ENCODE measurements around the gene TMEM134.
"Not testable (repeated sequence)": the region's sequence is repeated elsewhere in the genome, so short reads cannot be mapped to it uniquely, and the experiment has no call there.

The TMEM134 gene, protein sequence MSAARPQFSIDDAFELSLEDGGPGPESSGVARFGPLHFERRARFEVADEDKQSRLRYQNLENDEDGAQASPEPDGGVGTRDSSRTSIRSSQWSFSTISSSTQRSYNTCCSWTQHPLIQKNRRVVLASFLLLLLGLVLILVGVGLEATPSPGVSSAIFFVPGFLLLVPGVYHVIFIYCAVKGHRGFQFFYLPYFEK

GRCh38 chr11:67468759-67469507, at the start of gene TMEM134:
TSS of gene TMEM134 (minus strand) at chr11:67469251. CDS start at chr11:67469192, 59 bp downstream.
- peak; percentile 96 for DNase-seq

DNA sequence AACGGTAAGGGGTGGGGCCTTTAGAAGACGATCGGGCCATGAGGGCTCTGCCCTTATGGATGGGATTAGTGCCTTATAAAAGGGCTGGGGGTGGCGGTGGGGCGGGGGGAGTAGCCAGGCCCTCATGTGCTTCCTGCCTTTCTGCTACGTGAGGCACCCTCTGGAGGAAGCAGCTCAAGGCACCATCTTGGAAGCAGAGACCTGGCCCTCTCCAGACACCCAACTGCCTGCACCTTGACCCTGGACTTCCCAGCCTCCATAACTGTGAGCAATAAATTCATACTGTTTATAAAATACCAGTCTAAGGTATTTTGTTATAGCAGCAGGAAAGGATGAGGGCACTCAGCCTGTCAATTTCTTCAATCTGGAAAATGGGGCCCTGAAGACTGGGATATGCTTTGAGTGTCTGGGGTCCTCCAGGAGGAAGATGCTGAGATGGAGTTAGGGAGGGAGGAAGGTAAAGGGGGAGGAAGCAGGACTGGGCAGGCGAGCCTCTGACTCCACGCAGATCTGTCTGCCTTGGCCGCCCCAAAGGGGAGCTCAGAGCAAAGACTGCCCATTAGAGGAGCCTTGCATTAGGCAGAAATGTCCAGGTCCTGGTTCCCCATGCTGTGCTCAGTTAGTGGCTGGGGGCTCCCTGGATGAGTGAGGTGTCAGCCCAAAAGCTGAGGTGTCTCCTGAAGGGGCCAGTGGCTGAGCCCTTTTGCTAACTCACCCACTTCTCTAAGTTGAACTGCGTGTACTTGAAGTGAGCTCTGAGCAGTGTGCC, 48.9 kb upstream of the TMEM134 start:
- no peak for DNase-seq

DNA sequence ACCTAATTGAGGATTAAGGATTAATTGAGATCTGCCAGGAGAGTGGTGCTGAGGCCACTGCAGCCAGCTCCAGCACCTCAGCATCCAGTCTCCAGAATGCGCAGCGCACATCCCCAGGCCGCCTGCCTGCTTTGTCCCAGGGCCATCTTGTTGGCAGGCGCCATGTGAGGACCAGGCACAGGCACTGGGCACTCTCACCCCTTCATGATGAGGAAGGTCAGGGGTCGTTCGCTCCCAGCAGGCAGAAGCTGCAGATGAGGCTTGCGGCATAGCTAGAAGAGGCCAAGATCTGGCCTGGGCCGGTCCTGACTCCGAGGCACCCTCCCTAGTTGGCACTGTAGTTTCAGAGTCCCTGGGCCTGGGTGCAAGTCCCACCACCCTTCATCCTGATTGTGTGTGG, 47.8 kb upstream of the TMEM134 start:
- DNase-seq = no peak

DNA sequence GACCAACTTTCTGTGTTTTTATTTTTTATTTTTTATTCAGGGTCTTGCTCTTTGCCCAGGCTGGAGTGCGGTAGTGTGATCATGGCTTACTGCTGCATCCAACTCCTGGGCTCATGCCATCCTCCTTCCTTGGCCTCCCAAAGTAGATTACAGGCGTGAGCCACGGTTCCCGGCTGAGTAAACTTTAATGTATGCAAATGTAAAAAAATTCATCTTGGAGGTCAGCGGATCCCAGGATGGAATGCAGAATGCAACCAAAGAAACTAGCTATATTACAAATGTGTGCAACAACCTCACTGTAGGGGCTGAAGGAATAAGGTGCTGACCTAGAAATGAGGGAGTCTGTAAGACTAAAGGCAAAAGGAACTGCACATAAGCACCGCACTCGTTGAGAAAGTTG, 45.1 kb upstream of the TMEM134 start:
- DNase-seq = no peak

DNA sequence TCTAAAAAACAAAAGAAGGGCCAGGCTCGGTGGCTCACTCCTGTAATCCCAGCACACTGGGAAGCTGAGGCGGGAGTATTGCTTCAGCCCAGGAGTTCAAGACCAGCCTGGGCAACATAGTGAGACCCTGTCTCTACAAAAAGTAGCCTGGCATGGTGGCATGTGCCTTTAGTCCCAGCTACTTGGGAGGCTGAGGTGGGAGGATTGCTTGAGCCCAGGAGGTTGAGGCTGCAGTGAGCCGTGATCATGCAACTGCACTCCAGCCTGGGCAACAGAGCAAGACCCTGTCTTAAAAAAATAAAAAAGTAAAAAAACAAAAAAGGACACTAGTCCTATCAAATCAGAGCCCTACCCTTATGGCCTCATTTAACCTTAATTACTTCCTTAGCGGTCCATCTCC, 42.5 kb upstream of the TMEM134 start:
- not testable (repeated sequence) for DNase-seq

DNA sequence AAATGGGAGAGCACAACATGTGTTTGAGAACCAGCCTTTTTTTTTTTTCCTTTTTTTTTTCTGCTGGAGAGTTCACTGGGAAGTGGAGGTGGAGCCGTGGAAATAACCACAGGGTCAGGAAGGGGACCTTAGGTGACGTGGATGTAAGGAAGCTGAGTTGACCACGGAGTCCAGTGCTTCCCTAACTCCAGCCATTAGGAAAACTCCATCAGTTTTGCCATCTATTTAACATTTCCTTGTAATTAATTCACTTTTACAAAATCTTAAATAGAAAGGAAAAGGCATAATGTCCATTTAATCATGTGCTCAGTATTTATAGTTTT, 40.9 kb upstream of the TMEM134 start:
- DNase-seq = no peak

DNA sequence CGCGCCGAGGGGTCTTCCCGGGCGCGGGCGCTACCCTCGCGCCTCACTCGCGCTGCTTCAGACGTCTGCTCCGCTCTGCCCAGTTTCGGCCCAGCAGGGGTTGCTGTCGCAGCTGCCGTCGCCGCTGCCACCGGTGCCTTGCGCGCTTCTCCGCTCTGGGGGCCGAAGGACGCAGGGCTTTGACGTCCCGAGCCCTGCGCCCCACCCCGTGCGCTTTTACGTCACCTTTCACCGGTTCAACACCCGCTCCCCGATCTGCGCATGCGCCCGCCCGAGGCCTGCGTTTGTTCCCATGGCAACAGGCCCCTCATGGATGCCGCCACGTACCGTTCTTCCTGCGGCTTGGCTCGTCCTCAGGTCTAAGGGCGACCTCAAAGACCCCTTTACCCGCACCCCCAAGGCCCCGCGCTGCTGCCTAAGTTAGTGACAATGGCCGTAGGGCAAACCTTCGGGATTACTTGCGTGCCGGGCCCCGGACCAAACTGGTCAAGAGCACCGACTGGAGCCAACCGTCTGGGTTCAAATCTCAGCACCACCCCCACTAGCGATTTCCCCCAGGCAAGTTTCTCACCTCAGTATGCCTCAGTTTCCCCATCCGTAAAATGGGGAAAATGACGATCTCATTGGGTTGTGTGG, 39.6 kb upstream of the TMEM134 start:
- peak; percentile 96 for DNase-seq

DNA sequence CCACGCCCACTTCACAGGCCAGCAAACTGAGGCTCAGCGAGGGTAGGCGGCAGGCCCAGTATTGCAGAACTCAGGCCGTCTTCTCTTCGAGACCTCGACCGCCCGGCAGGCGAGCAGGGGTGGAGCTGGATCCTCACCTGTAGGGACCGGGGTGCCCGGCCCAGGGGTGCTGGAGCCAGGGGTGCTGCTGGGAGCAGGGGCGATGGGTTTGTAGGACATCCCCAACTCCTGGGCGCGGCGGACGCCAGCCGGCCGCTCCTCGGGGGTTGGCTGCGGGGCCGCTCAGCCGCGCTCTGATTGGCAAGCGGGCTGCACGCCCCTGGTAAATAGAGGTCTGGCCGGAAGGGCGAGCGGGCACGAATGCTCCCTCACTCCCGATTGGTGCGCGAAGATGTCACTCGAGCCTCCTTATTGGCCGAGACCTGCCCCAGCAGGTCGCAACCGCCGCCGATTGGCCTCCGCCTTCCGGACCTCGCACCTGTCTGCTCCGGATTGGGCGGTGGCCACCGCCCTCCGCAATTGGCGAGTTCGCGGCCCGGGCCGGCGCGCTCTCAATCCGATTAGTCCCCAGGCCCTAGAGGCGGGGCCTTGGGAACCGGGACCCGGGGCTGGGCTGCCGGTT, 38.9 kb upstream of the TMEM134 start, which contains the start of gene CDK2AP2:
CDK2AP2 (minus strand) TSS at position 299 of the 622 bp plus-strand sequence; CDS start at position 219, 80 bp downstream.
- DNase-seq = peak; percentile 97

DNA sequence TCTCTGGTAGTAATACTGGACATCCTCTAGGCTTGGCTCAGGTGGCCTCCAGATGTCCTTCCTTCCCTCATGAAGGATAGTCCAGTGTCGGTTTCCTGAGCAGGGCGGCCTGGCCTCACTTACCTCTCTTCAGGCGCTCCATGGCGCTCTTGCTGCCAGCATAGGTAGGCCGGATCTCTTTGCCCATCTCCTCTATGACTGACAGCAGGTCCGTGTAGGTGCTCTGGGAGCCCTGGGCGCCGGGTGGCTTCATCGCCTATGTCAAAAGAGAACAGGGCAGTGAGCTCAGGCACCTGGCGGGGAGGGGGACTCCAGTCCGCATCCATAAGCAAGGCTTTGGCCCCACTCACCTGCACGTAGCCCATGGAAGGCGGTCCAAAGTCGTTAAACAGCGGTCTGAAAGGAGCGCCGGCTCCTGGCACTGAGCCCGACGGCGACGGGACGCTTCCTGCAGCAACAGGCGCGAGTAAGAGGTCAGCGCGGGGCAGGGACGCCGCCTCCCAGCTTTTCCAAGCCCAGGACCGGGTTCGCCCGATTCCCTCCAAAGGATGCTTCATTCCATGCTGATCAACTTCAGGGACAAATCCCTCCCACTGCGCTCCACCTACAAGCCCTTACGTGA, 38.3 kb upstream of the TMEM134 start:
- DNase-seq = no peak

DNA sequence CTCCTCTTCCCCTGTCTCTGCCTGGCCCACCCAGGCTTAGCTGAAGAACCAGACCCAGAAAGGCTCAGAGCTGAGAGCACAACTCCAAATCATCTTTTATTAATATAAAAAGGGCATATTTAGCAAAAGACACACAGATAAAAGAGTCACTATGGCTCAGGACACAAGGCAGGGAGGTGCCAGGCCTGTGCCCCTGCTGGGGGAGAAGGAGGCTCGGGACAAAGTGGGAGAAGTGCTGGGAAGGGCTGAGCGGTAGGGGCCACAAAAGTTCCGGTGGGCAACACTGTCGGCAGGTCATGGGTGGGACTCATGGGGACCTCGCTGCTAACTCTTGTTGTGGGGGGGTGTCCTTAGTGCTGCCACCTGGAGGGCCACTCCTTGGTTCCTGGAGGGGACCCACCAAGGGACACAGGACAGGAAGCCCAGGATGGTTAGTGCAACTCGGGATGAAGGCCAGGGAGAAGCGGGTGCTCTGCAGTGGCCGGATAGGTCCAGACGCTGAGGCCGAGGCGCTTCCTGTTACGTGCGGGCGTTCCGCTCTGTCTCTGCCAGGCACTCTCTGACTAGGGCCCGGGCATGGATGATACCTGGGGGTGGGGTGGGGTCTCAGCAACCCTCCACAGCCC, 37.5 kb upstream of the TMEM134 start:
- DNase-seq = no peak

- DNase-seq = peak; percentile 85
These were observed 36.8 kb upstream of the TMEM134 start for GRCh38 chr11:67505605-67506396.

DNA sequence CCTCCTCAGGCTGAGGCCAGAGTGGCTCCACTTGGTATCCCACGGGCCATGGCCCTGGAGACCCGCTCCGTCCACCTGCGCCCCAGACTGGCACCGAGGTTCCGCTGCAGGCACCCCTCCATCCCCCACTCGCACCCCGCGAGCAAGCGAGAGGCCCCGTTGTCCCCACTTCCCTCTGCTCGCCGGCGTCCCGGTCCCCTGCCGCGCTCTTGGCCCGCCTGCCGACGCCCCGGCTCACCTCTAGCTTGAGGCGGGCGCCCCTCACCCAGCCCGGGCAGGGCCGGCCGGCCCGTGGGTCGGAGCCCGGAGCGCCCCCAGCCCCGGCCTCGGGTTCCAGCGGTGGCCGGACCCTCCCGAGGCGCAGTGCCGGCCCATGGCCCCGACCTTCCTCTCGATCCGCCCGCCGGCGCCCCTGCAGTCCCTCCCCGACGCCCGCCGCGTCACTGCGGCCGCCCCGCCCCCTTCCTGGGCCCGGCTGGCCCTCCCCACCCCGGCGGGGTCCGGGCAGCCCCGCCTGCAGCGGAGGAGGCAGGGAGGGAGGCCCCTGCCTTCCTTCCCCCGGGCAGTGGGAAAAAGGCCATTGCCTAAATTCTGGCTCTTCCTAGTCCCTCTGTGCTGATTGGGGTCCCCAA, 36.0 kb upstream of the TMEM134 start, which contains the start of gene PITPNM1:
PITPNM1 (minus strand) TSS at position 414 of the 632 bp plus-strand sequence. CDS start 1,183 bp downstream, outside the sequence.
- peak; percentile 81 for DNase-seq

DNA sequence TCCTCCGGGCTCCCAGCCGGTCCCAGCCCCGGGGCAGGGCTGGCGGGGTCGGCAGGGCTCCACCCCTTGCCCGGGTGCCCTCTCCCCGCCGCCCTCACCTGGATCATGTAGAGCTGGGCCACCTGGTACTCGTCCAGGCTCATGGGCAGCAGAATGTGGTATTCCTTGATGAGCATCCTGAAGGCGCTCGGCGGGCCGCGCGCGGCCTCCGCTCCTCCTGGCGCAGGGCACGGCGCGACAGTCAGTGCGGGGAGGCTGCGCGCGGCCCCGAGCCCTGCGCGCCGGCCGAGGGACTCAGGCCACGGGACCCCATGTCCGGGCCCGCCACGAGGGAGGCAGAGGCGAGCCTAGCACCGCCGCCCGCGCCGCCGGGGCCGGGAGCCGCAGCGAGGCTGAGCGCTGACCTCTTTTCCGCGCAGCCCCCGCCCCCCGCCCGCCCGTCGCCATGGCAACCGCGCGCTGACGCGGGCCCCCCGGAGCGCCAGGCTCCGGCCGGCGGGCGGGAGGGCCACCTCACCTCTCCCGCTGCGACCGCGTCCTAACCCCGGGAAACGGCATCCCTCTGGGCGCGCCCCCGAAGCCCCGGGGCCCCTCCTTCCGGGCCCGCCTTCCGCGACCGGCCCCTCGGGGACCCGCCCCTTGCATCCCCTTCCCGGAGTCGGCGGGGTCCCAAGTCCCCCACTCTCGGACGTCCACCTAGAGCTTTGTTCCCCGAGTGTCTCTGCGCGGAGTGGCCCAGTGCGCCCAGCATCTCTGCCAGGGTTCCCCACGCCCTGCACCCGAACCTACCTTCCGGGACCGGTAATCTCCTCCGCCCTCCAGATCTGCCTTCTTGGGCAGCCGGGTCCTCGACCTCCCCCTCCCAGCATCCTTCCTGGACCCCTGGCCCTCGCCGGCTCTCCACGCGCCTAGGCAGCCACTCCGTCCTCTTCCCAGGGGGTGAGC, 35.2 kb upstream of the TMEM134 start:
- peak; percentile 51 for DNase-seq

DNA sequence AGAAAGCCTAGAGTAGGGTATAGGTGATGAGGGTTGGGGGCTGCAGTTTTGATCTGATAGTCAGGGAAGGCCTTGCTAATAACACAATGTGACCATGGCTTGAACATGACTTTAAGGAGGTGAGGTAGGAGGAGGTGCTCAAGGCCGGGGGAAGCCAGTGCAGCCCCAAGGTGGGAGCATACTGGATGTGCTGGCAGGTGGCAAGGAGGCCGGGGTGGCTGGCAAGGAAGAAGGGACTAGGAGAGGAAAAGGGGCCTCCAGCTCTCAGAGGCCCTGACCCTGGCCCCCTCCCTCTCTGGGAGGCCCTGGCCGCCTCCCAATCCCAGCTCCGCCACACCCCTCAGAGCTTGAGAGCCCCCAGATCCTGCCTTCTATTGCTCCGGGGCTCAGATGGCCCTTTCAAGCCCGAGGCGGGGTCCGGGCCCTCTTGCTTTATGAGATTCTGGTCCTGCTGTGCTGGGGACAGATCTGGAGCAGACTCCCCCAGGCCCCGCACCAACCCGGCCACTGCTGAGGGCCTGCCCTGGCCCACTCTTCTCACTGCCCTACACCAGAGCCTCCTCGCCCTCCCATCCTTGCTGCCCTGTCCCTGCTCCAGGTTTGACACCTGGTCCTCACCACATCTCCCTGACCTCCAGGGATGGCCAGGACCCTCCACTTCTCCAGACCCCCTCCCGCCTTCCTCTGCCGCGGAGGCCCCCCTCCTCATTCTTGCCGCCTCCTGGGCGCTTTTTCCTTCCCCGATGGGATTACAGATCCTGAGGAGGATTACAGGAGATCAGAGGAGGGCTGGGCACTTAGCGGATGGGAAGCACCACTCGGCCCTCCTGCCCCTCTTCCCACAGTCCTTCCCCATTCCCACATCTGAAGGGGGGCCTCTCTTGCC, 34.3 kb upstream of the TMEM134 start:
- DNase-seq = no peak

DNA sequence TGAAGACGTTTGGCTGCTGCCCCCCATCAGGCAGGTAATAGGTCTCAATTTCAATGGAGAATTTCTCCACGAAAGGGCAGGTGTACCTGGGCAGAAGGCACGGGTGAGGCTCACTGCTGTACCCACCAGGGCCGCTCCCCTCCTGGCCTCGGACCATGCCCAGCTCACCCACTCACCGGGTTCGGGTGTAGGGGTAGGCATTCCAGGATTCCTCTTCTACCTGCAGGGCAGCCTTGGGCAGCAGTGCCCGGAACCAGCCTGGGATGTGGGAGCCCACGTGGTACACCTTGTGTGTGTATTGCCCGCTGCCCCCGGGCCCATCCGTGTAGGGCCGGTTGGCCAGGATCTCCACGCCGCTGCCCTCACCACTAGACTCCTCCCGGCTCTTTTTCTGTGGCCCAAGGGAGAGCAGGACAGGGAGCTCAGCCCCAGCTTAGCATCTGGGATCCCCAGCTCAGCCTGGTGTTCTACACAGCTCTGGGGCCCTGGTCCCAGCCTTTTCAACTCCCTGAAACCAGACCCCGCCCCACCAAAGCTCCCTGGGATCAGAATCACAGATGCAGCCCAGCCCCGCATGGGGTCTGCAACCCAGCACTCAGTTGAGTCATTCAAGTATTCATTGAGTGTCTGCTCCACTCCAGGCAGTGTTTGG, 33.4 kb upstream of the TMEM134 start:
- DNase-seq = no peak

GRCh38 chr11:67501854-67502253, 32.8 kb upstream of the TMEM134 start:
- no peak for DNase-seq
